HG03196 (cell line): Measurements from ENCODE around the gene MIF4GD.

Source experiments
- ATAC-seq: cut with Tn5 transposase; IDR thresholded peaks from one replicate; pipeline ENCODE4 v1.9.1; 2021; ENCODE audit not compliant: unreplicated experiment

Gene MIF4GD

GRCh38 chr17:75238020-75238580 lies 32.9 kb downstream of the MIF4GD start:
- no peak for ATAC-seq

DNA sequence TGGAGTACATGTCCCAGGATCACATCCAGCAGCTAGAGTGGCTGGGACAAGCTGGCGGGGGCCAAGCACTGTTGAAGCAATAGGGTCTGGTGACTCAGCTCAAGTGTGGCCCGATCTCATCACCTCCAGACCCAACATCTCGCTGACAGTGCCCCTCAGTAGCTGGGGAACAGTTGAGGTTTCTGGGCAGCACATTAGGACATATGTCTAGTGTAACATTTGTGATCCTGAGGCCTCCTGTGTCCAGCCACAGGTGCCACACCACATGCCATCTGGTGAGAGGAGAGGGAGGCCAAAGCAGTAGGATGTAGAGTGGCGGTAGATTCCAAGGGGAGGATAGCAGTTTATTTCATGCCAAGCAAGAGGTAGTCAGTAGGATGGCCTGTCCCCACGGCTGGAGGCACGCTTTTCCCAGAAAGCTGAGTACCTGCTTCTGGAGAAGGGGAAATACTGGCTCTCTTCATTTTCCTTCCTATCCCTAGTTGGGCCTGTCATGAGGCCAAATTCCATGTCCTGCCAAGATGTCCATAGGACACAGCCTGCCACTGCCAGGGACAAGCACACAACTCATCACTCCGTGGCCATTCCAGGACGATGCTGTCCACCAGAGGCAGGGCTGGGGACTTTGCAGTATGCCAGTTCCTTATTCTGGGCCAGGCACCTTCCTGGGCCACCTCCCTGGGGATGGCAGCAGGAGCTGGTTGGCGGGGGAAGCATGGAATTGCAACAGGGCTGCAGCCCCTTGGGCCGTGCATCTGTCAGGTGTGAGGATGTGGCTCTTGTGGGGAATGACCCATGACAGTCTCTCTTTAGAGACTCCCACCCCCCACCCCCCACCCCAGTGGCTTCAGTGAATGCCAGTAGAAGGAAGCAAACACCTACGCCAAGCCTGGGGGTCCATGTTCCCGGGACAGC lies 33.7 kb downstream of the MIF4GD start:
- ATAC-seq: no peak

- no peak for ATAC-seq
Observed at GRCh38 chr17:75232786-75233185, 38.2 kb downstream of the MIF4GD start.

GRCh38 chr17:75231741-75232464 lies 39.1 kb downstream of the MIF4GD start:
- no peak for ATAC-seq

- ATAC-seq: no peak
Observed at GRCh38 chr17:75231071-75231470, 40.0 kb downstream of the MIF4GD start.

DNA sequence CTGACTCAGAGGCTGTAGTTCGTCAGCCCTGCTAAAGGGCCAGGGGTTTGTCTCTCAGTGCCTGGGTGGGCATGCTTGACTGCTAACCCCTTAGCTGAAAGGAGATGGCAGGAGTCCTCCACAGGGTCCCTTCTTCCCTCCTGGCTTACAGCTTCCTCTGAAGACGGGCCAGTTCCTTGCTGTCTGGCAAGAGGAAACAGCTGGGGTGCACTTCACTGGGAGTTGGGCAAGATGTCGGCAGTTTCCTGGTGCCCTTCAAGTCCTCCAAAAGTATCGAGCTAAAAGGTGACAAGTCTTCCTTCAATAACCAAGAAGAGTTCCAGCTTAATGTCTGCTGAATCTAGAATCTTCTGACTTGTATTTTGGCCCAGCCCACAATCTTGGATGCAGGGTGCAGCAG lies 42.2 kb downstream of the MIF4GD start:
- no peak for ATAC-seq

DNA sequence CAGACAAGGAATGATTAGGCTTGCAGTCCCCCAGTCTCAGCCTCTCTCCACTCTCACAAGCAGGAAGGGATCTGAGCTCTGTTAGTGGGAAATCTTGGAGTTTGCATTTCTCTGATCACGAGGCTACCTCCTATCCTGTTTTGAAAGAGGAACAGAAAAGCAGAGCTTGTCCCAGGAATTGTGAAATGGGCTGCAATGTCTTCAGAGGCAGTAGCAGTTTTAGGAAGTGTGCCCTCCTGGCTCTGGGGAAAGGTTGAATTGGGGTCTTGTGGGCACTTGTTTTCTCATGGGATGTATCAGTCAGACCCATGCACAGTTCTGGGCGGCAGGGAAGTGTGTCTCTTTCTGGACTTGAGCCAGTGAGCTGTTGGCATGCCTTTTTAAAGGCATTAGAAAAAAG lies 42.7 kb downstream of the MIF4GD start:
- ATAC-seq: no peak

- ATAC-seq: no peak
Observed at GRCh38 chr17:75227729-75228128, 43.3 kb downstream of the MIF4GD start.

GRCh38 chr17:75225016-75225415 lies 46.0 kb downstream of the MIF4GD start:
- ATAC-seq: no peak

DNA sequence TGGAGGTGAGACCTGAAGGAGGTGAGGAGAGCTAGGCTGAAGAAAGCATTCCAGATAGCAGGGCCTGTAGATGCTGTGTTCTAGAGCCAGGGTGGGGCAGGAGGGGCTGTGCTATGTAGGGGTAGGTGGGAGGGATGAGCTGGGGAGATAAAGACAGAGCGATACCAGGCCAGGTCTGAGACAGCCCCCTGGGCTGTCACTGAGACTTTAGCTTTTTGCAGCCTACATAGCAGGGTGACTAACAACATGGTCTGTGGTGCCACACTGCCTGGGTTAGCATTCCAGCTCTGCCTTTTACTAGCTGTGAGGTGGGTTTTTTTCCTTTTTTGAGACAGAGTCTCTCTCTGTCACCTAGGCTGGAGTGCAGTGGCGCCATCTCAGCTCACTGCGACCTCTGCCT lies 51.2 kb downstream of the MIF4GD start:
- no peak for ATAC-seq

DNA sequence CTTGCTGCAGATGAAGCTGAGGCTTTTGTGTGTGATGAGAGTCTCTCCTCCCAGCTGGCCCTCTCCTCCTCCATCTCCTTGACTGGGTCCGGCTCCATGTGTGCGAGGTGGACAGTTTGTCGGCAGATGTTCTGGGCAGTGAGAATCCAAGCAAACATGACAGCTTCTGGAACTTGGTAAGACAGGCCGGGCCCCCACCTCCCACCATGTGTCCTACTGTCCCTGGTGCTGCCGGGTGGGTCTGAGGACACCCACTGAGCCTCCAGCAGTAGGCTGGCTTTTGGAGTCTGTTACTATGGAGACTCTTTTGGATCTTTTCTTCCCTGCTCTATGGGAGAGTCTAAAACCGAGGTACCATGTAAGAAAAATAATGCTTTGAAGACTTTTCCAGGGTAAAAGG lies 52.9 kb downstream of the MIF4GD start:
- ATAC-seq: no peak
